Stimulated activated CD4-positive, alpha-beta T cell treated with anti-CD3 and anti-CD28 coated beads, Interleukin-2, amount 100 ng/mL, for 4 hours (primary cell): ENCODE measurements around the gene MDM2.
"Not testable (repeated sequence)": the region's sequence is repeated elsewhere in the genome, so short reads cannot be mapped to it uniquely, and the experiment has no call there.

ENCODE experiments used
- DNase-seq: peaks from one replicate; pipeline ENCODE4 v3.0.0-alpha.2; 2020; ENCODE audit warnings: low read depth

The MDM2 gene

DNA sequence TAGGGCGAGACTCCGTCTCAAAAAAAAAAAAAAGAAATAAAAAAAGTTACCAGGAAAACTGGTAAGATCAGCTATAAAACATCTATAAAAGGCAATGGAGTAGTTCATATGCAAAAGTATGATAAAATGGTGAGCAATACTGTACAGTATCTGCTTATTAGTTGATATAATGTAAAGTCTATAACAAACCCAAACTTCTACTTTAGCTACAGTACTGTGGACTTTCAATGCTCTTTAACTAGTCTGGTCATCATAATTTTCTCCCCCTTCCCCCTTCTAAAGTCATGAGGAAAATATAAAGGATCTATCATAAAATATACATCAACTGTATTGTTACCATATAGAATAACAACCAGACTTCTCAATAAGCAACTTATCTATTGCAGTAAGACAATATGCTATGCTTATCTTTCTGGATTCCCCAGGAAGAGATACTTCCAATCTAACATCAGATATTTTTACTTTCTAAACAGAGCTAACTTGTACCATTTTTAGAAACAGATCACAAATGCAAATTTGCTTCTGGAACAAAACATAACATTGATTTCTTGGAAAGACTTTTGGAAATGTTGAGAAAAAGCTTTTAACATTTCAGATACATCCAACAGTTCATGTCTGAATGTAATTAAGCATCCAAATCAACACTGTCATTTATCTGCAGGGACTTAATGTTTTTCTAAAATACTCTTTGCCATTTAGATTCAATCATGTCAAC, 43.8 kb downstream of the MDM2 start:
- no peak for DNase-seq

DNA sequence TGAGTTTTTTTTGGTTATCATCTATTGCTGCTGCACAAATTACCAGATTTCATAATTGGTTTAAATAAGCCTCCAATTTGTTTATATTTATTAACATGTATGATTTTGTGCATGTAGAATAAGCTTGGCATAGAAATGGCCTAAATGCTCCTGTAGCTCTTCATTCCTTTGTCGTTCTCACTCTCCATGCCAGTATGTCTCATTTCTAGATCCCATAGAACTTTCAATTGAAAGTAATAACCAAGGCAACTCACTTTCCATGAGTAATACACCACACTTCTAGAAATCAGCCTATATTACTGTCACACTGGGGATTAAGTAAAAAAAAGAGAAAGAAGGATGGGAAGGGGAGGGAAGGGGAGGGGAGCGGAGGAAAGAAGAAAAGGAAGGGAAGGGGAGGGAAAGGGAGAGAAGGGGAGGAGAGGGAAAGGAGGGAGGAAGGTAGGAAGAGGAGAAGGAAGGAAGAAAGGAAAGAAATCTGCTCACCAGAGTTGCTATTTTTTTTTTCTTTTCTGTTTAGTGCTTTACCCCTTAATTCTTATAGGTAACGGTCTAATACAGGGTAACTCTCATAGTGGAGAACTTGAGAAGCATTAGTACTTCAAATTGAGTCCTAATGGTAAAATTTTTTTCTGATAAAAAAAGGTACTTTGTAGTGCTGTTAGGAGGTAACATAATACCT, 45.6 kb downstream of the MDM2 start:
- DNase-seq = no peak

DNA sequence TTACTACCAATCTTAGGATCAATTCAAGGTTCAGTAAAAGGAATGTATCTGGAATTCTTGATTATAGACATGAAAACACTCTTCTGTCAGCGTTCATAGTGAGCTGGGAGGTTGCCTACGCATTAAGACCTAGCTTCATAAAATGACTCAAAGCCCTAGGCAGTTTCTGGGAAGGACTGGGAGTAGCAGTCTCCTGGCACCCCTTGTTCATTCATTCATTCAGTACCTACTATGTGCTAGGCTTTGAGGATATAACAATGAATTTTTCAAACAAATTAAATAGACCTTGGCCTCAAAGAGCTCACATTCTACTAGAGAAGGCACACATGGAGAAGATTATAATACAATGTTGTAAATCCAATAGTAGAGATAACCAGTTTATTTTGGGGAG, 46.1 kb downstream of the MDM2 start:
- no peak for DNase-seq

DNA sequence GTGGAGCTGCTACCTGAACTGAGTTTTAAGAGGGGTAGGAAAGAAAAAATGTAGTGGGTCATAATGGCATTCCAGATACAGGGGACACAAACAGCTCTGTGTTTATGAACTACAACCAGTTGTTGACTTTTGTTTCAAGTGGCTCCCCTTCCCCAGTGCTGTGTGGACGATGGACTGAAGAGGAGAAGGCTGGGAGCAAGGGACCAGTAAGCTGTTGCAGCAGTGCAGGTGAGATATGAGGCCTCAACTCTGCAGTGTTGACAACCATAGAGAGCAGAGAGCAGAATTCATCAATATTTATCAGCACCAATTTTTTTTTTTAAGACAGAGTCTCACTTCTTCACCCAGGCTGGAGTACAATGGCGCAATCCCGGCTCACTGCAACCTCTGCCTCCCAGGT, 46.6 kb downstream of the MDM2 start:
- no peak for DNase-seq

DNA sequence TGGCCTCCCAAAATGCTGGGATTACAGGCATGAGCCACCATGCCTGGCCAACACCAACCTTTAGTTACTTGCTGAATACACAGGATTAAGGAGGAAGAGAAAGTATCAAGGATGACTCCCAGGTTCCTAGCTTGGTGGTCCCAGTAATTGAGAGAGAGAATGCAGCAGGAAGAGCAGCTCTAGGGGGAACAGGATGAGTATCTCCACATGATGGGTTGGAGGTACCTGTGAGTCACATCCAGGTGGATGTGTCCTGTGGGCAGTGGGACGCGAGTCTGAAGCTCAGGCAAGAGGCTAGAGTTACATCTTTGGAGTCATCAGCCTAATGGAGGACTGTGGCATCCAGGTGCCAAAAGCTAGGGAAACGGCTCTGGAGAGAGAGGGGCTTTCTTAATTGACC, 47.1 kb downstream of the MDM2 start:
- no peak for DNase-seq

DNA sequence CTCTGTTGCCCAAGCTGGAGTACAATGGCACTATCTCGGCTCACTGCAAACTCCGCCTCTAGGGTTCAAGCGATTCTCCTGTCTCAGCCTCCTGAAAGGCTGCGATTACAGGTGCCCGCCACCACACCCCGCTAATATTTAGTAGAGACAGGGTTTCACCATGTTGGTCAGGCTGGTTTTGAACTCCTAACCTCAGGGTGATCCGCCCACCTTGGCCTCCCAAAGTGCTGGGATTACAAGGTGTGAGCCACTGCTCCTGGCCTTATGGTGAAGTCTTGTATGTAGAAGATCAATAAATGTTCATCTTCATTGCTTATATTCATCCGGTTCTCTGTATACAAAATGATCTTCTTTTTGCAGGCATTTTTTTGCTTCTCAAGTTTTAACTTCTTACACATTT, 47.8 kb downstream of the MDM2 start:
- no peak for DNase-seq

DNA sequence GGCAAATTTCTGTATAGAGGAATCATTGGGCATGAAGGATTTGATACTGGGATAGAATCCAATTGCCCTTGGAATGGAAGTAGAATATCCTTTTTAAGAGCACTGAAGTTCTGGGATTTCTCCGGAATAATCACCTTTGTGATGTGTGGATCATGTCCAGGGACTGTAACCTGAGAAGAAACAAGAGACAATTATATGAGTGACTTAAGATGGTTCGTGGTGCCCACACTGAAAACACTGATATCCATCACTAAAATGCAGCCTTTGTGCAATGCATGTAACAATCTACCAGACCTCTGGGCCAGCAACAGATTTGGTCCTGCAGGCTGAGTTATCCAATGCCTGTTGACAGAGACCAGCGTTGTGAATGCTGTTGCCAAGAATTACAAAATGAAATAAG, 48.5 kb downstream of the MDM2 start:
- no peak for DNase-seq

DNA sequence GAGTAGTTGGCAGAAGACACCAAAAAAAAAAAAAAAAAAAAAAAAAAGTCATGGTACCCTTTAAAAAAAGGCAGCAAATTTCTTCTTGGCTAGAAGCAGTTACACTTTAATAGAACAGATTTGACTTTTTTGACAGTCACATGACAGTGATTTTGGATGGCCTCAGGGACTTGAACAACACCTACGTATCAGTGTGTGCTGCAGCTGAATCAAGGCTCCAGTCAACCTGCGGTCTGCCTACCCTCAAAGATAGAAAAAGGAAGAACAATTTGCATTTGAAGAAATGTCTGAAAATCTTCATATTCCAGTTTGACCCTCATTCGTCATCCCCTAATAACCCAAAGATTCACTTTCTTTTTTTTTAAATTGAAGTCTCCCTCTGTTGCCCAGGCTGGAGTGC, 53.9 kb downstream of the MDM2 start:
- no peak for DNase-seq

DNA sequence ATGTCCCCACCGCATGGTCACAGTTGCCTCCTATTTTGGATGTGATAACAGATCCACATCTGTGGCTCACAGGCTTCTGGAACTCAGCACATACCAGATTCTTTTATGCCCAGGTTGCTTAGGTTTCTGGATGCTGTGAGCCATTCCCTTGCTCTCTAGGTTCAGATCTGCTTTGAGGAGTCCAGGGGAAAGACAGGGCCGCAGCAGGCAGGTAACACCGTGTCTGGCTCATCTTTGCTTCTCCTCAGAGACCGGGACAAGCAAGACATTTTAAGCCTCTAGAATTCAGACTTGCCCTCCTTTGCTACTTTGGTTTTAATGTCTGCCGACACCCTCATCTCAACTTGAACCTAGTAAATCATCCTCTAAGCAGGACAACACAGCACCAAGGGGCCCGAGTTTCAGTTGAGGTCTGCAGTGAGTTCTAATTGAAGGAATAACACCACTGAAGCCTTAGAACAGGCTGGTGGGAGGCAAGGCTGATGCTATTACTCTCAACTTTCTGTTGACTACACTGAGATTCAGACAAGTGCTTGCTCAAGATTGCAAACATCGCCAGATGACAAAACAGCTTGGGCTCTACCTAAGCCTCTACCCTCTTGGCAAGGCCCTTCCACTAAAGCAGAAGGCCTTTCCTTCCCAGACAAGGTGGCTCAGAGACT, 55.3 kb downstream of the MDM2 start:
- DNase-seq = no peak

DNA sequence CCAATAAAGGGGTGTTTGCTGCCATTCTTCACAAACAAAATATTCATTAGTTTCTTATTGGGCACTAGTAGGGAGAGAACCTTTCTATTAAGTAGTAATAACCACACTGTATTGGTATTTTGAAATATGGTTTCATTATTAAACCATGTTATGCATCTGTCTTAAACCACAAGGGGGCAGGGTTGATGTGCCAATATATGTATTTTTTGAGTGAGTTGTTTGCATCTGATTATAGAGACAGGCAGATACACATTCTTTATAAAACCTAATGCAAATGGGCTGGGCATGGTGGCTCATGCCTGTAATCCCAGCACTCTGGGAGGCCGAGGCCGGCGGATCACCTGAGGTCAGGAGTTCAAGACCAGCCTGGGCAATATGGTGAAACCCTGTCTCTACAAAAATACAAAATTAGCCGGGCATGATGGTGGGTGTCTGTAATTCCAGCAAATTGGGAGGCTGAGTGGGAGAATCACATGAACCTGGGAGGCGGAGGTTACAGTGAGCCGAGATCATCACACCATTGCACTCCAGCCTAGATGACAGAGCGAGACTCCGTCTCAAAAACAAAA, 56.0 kb downstream of the MDM2 start:
- not testable (repeated sequence) for DNase-seq

DNA sequence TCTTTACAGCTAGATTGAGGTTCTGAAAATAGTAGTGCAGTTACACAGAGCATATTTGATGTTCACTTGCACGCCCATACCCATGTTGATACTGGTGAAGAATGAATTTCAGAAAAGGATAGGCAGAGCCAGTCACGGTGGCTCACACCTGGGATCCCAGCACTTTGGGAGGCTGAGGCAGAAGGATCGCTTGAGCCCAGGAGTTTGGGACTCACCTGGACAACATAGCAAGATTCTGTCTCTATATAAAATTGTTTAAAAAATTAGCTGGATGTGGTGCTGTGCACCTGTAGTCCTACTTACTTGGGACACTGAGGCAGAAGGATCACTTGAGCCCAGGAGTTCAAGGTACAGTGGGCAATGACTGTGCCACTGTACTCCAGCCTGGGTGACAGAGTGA, 56.6 kb downstream of the MDM2 start:
- DNase-seq = no peak

DNA sequence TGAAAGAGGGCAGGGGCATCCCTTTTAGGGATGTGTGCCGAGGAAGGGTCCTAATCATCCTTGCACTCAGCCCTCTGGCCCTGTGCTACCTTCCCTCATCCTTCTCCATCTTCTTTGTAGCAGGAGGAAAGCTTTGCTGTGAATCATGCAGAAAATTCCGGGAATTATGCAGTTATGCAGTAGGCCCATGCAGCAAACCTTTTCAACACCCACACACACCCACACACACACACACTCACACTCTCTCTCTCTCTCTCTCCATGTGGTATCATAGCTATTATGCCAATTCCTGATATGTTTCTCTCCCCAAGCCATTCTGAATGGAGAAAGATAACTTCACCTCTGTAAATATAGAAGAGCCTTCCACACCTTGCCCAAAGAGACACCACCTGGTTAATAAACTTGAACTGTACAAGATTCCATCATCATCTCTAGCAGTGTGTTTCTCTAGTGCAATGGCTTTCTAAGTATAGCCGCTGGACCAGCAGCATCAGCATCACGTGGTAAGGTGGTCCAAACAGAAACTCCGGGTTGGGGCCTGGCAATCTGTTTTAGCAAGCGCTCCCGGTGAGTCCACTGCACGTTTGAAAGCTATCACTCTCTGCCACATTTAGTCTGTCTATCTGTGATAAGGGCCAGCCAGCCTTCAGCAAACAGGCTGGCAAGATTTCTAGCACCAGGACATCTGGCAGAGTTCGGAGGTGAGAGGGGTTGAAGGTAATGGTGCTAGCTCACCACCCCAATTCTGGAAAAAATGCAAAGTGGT, 57.6 kb downstream of the MDM2 start:
- no peak for DNase-seq

DNA sequence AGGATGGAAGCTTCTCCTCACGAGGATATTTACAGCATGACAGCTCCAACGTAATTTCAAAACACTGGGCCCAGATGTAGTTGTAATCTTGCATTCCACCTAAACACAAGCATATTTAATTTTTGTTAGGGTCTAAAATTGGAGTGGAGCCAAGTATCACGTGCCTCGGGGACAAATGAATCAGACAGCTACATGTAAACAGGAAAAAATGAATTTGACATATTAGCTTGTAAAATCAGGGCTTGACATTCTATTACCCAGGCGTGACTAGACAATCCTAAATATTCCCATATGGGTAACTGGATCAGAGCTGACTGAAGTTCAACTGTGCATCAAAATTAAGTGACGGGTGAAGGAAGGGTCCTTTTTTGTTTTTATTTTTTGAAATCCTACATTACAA, 59.0 kb downstream of the MDM2 start:
- no peak for DNase-seq

DNA sequence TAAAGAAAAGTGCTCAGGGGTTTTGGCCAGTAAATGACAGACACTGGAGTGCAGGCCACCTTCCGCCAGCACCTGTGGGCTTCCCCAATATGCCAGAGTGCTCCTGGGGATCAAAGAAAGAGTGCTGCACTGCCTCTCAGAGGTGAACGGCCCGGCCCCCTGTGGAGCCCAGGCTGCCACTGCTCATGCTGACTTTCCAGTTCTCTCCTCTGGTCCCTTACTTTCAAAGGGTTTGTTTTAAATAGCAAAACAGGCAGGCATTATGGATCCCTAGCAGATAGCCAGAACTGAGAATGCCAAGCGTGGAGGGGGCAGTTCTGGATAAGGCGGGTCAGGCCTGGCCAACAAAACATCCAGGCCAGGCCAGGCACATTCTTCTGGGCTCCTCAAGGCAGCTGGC, 59.6 kb downstream of the MDM2 start:
- DNase-seq = no peak

DNA sequence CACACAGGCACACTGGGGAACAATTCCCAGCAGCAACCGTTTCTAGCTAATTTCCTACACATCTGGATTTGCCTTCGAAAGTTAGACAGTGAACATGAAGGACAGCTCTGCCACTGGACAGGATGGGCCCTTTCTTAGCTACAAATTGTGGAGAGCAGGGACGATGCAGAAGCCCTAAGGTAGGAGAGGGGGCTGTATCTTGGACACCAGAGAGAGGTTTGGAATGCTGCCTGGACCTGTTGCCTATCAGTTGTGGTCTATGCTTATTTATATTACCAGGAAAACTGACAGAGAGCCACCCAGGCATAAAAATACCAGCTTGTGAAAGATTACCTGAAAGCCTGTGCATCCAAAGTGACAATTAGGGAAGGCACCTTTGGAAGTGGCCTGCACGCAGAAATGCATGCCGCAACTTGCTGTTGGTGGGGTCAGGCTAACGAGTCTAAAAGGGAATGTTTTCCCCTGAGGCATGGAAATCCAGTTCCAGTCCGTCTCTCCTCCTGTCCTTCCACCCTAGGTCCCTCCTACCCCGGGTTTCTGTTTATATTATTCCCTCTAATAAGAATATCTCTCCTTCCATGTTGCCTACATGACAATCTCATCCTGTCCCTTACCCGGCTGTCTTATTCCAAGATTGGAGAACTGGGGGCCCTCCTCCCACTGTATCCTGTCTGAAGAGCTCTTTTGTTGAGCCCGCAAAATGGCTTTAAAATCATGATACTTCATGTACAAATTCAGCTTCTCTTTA, 60.2 kb downstream of the MDM2 start:
- no peak for DNase-seq

DNA sequence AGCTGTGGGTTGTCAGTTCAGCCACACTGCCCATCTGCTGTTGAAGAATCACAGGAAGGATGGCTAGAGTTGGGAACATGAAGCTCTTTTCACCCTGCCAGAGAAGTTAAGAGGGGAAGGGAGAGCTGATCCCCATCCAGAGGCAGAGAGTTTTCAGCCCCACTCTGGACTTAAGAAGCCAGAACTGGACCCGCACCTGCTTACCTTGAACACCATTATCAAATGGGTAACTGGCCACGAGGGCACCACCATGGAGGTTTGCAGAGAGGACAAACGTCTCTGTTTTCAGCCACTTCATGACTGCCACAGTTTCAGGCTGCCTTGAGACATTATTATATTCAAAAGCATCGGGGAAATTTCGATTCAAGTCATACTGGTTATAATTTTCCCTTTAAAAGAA, 62.0 kb downstream of the MDM2 start:
- no peak for DNase-seq

DNA sequence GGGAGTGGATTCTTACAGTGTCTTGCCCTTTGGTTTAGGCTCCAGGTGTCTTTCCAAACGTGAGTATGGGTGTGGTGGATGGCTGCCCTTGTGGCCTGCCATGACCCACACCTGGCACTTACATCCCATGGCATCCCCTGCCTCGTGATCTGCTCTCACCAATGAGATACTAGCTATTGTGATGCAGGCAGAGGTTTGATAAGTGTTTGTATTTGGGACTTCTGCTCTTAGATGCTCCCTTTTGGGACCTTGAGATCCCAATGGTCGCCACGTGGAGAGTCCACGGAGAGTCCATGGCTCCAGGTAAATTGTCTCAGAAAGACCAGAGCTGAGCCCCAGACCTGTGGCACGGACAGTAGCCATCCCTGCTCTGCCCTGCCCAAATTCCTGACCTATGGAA, 62.5 kb downstream of the MDM2 start:
- no peak for DNase-seq

DNA sequence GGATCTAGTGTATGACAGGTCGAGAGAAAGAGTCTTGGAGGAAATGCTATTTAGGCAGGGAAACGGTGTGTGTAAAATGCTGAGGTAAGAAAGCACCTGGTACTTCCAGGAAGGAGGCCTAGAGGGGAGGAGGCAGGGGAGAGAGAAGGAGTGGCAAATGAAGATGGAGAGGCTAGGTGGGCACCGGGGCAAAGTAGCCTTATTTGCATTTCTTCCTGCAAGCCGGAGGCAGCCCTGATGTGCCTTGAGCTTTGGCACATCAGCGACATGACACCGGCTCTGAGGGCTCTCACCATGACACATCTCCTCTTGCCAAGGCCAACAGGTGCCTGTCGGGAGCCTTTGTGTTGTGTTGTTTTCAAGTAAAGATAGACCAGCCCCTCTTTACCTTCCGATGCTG, 63.4 kb downstream of the MDM2 start:
- no peak for DNase-seq

DNA sequence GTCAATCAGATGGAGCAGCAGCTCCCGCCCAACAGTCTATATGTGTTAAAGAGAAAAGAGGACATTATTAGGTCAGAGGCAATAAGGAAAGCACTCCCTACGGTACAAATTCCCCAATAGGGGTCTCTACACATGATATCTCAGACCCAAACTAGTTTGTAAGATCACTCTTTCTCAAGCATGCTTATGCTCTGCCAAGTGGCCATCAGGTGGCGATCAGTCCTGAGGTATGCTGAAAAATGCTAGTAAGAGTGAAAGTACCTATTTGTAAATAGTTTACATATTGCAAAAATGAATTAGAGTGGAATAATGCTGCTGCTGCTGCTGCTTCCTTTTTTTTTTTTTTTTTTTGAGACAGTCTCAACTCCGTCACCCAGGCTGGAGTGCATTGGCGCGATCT, 63.9 kb downstream of the MDM2 start:
- DNase-seq = no peak

DNA sequence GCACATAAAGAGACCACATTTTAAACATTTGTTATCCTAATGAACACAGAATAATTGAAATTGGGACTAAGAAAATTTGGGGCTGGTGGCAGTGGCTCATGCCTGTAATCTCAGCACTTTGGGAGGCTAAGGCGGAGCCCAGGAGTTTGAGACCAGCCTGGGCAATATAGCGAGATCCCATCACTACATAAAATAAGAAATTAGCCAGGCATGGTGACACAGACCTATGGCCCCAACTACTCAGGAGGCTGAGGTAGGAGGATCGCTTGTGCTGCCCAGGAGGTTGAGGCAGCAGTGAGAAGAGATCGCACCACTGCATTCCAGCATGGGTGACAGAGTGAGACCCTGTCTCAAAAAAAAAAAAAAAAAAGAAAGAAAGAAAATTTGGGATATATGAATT, 65.3 kb downstream of the MDM2 start:
- DNase-seq = no peak

DNA sequence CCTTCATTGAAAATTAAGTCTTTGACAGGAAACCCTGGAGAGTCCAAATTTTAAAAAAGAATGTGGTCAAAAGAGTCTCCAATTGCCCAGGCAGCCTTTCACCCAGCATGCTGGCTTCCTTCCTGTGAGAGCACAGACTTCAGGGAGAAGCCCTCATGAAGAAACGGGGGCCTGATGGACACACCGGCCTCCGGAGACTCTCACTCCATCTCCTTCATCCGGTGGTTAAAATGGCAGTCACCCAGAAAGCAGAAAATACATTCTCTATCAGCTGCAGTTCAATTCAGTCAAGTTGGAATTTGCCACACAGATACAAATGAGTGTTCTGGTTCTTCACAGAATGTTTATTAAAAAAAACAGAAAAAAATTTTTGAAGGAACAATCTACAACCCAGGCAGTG, 68.5 kb downstream of the MDM2 start:
- DNase-seq = no peak

DNA sequence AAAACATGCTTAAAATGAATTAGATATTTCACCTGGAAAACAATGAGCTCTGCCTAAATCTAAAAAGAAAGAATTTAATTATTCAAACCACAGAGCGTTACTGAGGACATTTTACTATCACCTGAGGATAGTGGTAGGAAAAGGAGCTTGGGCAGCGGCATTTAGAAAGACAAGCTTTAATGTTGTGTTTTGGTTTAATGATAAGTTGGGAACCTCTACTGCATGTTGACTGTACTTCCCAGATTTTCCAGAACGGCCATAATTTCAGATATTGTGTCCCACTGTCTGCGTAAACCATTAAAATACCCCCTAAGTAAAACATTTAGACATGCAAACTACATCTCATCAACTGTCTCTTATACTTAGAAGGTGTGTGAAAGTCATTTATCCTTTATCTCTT, 69.6 kb downstream of the MDM2 start:
- DNase-seq = no peak
